H9 (cell line): ENCODE measurements around the gene PTPRN2. TPM values are rescaled to one million over a fixed set of nuclear protein-coding genes. Genes with fewer than 3 reads are reported as not detected.
"Not testable (repeated sequence)": the region's sequence is repeated elsewhere in the genome, so short reads cannot be mapped to it uniquely, and the experiment has no call there.

Experiments
- DNase-seq: peaks from one replicate; pipeline ENCODE4 v3.0.0-alpha.2; 2017
- H2AFZ ChIP-seq: one replicate; pipeline ENCODE4 v1.6.1; 2013; ENCODE audit warnings: mild to moderate bottlenecking, low read length, control low read depth, moderate library complexity
- H2AK5ac ChIP-seq: 2 replicates; pipeline ENCODE4 v1.6.1; 2013; ENCODE audit warnings: low read length, control low read depth, mixed read lengths; ENCODE audit not compliant: insufficient read length
- H2BK120ac ChIP-seq: one replicate; pipeline ENCODE4 v1.6.1; 2013; ENCODE audit warnings: low read depth, mild to moderate bottlenecking, low read length, control low read depth, inconsistent platforms; ENCODE audit not compliant: poor library complexity, severe bottlenecking
- H2BK12ac ChIP-seq: 2 replicates; pipeline ENCODE4 v1.6.1; 2013; ENCODE audit warnings: low read length, control low read depth, mixed read lengths, low read depth; ENCODE audit not compliant: insufficient read length
- H2BK15ac ChIP-seq: 2 replicates; pipeline ENCODE4 v1.6.1; 2013; ENCODE audit warnings: low read depth, low read length, control low read depth
- H2BK20ac ChIP-seq: one replicate; pipeline ENCODE4 v1.6.1; 2013; ENCODE audit warnings: low read depth, mild to moderate bottlenecking, low read length, control low read depth, inconsistent platforms; ENCODE audit not compliant: poor library complexity, severe bottlenecking
- H2BK5ac ChIP-seq: 2 replicates; pipeline ENCODE4 v1.6.1; 2013; ENCODE audit warnings: low read length, control low read depth, mixed read lengths; ENCODE audit not compliant: insufficient read length
- H3K14ac ChIP-seq: 2 replicates; pipeline ENCODE4 v1.6.1; 2013; ENCODE audit warnings: low read length, control low read depth; ENCODE audit not compliant: insufficient read depth
- H3K18ac ChIP-seq: 2 replicates; pipeline ENCODE4 v1.6.1; 2013; ENCODE audit warnings: low read depth, mild to moderate bottlenecking, mixed read lengths, low read length, control low read depth; ENCODE audit not compliant: insufficient read length
- H3K23ac ChIP-seq: 2 replicates; pipeline ENCODE4 v1.6.1; 2013; ENCODE audit warnings: low read length, control low read depth, mixed read lengths, low read depth; ENCODE audit not compliant: insufficient read length
- H3K23me2 ChIP-seq: 2 replicates; pipeline ENCODE4 v1.6.1; 2013; ENCODE audit warnings: low read depth, mild to moderate bottlenecking, mixed read lengths, low read length, control low read depth; ENCODE audit not compliant: insufficient read length, poor library complexity, severe bottlenecking
- H3K27ac ChIP-seq: 2 replicates; pipeline ENCODE4 v1.5.1; 2013; ENCODE audit warnings: low read length, control low read depth, mixed read lengths, low read depth; ENCODE audit not compliant: insufficient read length
- H3K27me3 ChIP-seq: 2 replicates; pipeline ENCODE4 v1.6.1; 2013; ENCODE audit warnings: low read length, control low read depth, inconsistent platforms; ENCODE audit not compliant: insufficient read depth
- H3K4ac ChIP-seq: 2 replicates; pipeline ENCODE4 v1.6.1; 2013; ENCODE audit warnings: low read depth, mild to moderate bottlenecking, control low read depth, inconsistent platforms, low read length, moderate library complexity
- H3K4me1 ChIP-seq: 2 replicates; pipeline ENCODE4 v1.6.1; 2013; ENCODE audit warnings: low read length, control low read depth, inconsistent platforms; ENCODE audit not compliant: insufficient read depth
- H3K4me2 ChIP-seq: 2 replicates; pipeline ENCODE4 v1.6.1; 2013; ENCODE audit warnings: low read length, control low read depth, mixed read lengths; ENCODE audit not compliant: insufficient read length, insufficient read depth
- H3K56ac ChIP-seq: 2 replicates; pipeline ENCODE4 v1.6.1; 2013; ENCODE audit warnings: low read depth, mild to moderate bottlenecking, mixed read lengths, low read length, control low read depth; ENCODE audit not compliant: insufficient read length
- H3K79me1 ChIP-seq: 2 replicates; pipeline ENCODE4 v1.6.1; 2013; ENCODE audit warnings: low read depth, mild to moderate bottlenecking, moderate library complexity, low read length, control low read depth, inconsistent platforms; ENCODE audit not compliant: insufficient read depth, poor library complexity, severe bottlenecking
- H3K79me2 ChIP-seq: 2 replicates; pipeline ENCODE4 v1.6.1; 2013; ENCODE audit warnings: low read length, control low read depth, inconsistent platforms; ENCODE audit not compliant: insufficient read depth
- H3K9ac ChIP-seq: 2 replicates; pipeline ENCODE4 v1.6.1; 2013; ENCODE audit warnings: low read length, control low read depth, mixed read lengths; ENCODE audit not compliant: insufficient read length; ENCODE audit errors: extremely low read depth
- H3K9me3 ChIP-seq: one replicate; pipeline ENCODE4 v1.6.1; 2013; ENCODE audit warnings: low read depth, low read length, inconsistent platforms; ENCODE audit not compliant: control insufficient read depth
- H3T11ph ChIP-seq: one replicate; pipeline ENCODE4 v1.6.1; 2013; ENCODE audit warnings: mild to moderate bottlenecking, low read length, control low read depth, inconsistent platforms
- H4K20me1 ChIP-seq: one replicate; pipeline ENCODE4 v1.6.1; 2013; ENCODE audit not compliant: control insufficient read depth, insufficient read length, insufficient read depth
- H4K5ac ChIP-seq: 2 replicates; pipeline ENCODE4 v1.6.1; 2013; ENCODE audit warnings: low read depth, mild to moderate bottlenecking, mixed read lengths, low read length, control low read depth; ENCODE audit not compliant: insufficient read length
- H4K8ac ChIP-seq: replicated peaks from 2 replicates; pipeline ENCODE4 v1.6.1; 2013; ENCODE audit warnings: low read length, control low read depth, mixed read lengths, low read depth; ENCODE audit not compliant: insufficient read length
- H4K91ac ChIP-seq: 2 replicates; pipeline ENCODE4 v1.6.1; 2013; ENCODE audit warnings: low read depth, mild to moderate bottlenecking, moderate library complexity, mixed read lengths, low read length, control low read depth; ENCODE audit not compliant: insufficient read length
- H3K27ac Mint-ChIP-seq, 3 experiments: 2 replicates in 2 of 3; 3 replicates in 1 of 3; pipeline ENCODE4 v1.8.0; 2020 to 2021; ENCODE audit warnings: mixed read lengths in 3 of 3, mild to moderate bottlenecking in 1 of 3, moderate library complexity in 1 of 3
- H3K27me3 Mint-ChIP-seq: 2 replicates; pipeline ENCODE4 v1.8.0; 2021; ENCODE audit warnings: low read depth, mild to moderate bottlenecking, moderate library complexity, mixed read lengths
- H3K36me3 Mint-ChIP-seq, 3 experiments: 2 replicates in 2 of 3; 3 replicates in 1 of 3; pipeline ENCODE4 v1.8.0; 2020 to 2021; ENCODE audit warnings: low read depth in 3 of 3, mixed read lengths in 3 of 3; ENCODE audit not compliant: insufficient read depth in 1 of 3
- H3K4me1 Mint-ChIP-seq, 2 experiments: 2 replicates each; pipeline ENCODE4 v1.8.0; 2020; ENCODE audit warnings: mixed read lengths in 2 of 2
- H3K4me3 Mint-ChIP-seq, 2 experiments: 2 replicates in 1 of 2; 3 replicates in 1 of 2; pipeline ENCODE4 v1.8.0; 2020 to 2021; ENCODE audit warnings: mild to moderate bottlenecking in 2 of 2, mixed read lengths in 2 of 2, moderate library complexity in 1 of 2
- H3K9me3 Mint-ChIP-seq, 2 experiments: 2 replicates in 1 of 2; 3 replicates in 1 of 2; pipeline ENCODE4 v1.8.0; 2020; ENCODE audit warnings: mild to moderate bottlenecking in 2 of 2, mixed read lengths in 2 of 2, moderate library complexity in 1 of 2
- WGBS: extraction: QIAGEN DNeasy Blood & Tissue Kit; methylation state at CpG from one replicate; pipeline ENCODE4 v1.1.7; 2013; ENCODE audit warnings: missing lambda C conversion rate, low lambda C conversion rate, mixed read lengths; ENCODE audit not compliant: insufficient read length; ENCODE audit errors: extremely low coverage; 5-methylcytosine and 5-hydroxymethylcytosine counted together
- total RNA-seq: library from RNA; stranded (reverse); gene quantifications from 2 replicates; pipeline ENCODE4 v1.2.1, GENCODE V29; 2021
- TF ChIP-seq, protein P1 (sequence below): fragments of 200-600 bp; sonication (generic); conservative IDR thresholded peaks from 3 replicates; pipeline ENCODE4 v1.8.0; 2021; ENCODE audit warnings: antibody characterized with exemption, mild to moderate bottlenecking

Gene PTPRN2
- total RNA-seq, 1 experiment from 2014 or later: 5.2 TPM

DNA sequence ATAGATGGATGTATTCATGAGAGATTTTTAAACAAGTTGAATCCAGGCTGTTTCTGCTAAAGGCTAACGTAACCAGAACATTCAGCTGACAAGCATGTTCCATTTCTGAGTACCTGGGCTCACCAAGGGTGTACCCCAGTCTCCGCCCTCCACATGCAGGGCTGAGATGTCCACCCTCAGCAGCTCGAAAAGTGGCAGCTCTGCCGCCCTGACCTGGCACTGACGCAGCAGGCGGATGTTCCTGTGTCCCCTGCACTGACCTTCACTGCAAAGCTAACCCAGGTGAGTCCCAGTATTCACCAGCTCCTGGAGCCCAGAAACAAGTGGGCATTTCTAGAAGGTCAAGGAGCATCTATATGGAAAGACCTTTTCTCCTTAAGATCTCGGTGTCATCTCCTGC is 437.4 kb downstream of the PTPRN2 start:
- Histone ChIP-seq H3K9me3 (peaks cover 18% of the 10 kb centered on the region), H2BK20ac (no peak overlapping the region), H3K56ac (no peak overlapping the region), H3K14ac (no peak overlapping the region), H3K4ac (no peak overlapping the region), H4K5ac (no peak overlapping the region), H3T11ph (no peak overlapping the region), H4K91ac (no peak overlapping the region), H3K27ac (no peak overlapping the region), H3K18ac (no peak overlapping the region), H2AFZ (no peak overlapping the region), H2BK5ac (no peak overlapping the region), H3K9ac (no peak overlapping the region), H2AK5ac (no peak overlapping the region), H3K4me2 (no peak overlapping the region), H4K20me1 (no peaks in the 10 kb centered on the region), H3K79me2 (no peaks in the 10 kb centered on the region), H3K23me2 (no peaks in the 10 kb centered on the region), H3K27me3 (peaks cover 2% of the 10 kb centered on the region; the same call in 1 of the 2 replicates), H3K4me1 (no peaks in the 10 kb centered on the region), H2BK120ac (no peak overlapping the region), H2BK12ac (no peak overlapping the region), H3K79me1 (no peaks in the 10 kb centered on the region), H2BK15ac (no peak overlapping the region), H3K23ac (no peak overlapping the region), H4K8ac (no peak overlapping the region)
- Mint-ChIP-seq H3K36me3 (peaks cover 0 to 13% (median 2%) of the 10 kb centered on the region in 3 experiments; a peak in 2 of 7 replicates), H3K9me3 (peaks cover 7 to 34% of the 10 kb centered on the region in 2 experiments), H3K27ac (no peak overlapping the region), H3K4me1 (no peaks in the 10 kb centered on the region; a peak in 1 of 4 replicates), H3K27me3 (peaks cover 3% of the 10 kb centered on the region), H3K4me3 (no peak overlapping the region)
- WGBS: no CpG with 5 or more reads among the region's 7 CpGs
- DNase-seq: no peak
- TF ChIP-seq, protein P1, sequence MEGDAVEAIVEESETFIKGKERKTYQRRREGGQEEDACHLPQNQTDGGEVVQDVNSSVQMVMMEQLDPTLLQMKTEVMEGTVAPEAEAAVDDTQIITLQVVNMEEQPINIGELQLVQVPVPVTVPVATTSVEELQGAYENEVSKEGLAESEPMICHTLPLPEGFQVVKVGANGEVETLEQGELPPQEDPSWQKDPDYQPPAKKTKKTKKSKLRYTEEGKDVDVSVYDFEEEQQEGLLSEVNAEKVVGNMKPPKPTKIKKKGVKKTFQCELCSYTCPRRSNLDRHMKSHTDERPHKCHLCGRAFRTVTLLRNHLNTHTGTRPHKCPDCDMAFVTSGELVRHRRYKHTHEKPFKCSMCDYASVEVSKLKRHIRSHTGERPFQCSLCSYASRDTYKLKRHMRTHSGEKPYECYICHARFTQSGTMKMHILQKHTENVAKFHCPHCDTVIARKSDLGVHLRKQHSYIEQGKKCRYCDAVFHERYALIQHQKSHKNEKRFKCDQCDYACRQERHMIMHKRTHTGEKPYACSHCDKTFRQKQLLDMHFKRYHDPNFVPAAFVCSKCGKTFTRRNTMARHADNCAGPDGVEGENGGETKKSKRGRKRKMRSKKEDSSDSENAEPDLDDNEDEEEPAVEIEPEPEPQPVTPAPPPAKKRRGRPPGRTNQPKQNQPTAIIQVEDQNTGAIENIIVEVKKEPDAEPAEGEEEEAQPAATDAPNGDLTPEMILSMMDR: no peak

DNA sequence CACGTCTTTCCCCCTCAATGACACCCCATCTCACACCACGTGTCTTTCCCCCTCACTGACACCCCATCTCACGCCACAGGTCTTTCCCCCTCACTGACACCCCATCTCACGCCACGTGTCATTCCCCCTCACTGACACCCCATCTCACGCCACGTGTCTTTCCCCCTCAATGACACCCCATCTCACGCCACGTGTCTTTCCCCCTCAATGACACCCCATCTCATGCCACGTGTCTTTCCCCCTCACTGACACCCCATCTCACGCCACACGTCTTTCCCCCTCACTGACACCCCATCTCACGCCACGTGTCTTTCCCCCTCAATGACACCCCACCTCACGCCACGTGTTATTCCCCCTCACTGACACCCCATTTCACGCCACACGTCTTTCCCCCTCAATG is 440.2 kb downstream of the PTPRN2 start:
- not testable (repeated sequence) for H3T11ph ChIP-seq, H2AK5ac ChIP-seq, H3K27me3 Mint-ChIP-seq, H3K56ac ChIP-seq, H2BK12ac ChIP-seq, H2BK120ac ChIP-seq, H3K4me1 Mint-ChIP-seq, H3K27ac ChIP-seq, H3K4me1 ChIP-seq, H3K4me3 Mint-ChIP-seq, H4K91ac ChIP-seq, H4K8ac ChIP-seq, H3K23me2 ChIP-seq, H2BK20ac ChIP-seq, H3K18ac ChIP-seq, H3K14ac ChIP-seq, DNase-seq, H3K27ac Mint-ChIP-seq, H3K27me3 ChIP-seq, H3K4me2 ChIP-seq, H3K79me2 ChIP-seq, H3K79me1 ChIP-seq, H4K5ac ChIP-seq, H2BK15ac ChIP-seq, H3K9ac ChIP-seq, H2BK5ac ChIP-seq, H2AFZ ChIP-seq, H4K20me1 ChIP-seq, H3K4ac ChIP-seq, H3K23ac ChIP-seq
- peaks cover 2 to 12% (median 2%) of the 10 kb centered on the region in 3 experiments; a peak in 3 of 7 replicates for H3K36me3 Mint-ChIP-seq
- H3K9me3 ChIP-seq: peaks cover 18% of the 10 kb centered on the region
- H3K9me3 Mint-ChIP-seq: peaks cover 8 to 37% of the 10 kb centered on the region in 2 experiments; a peak in 4 of 5 replicates
- WGBS: 30% methylated on average over 1 of the region's 18 CpGs
